GM23338 (cell line): ENCODE measurements around the gene TM9SF4. TPM values are rescaled to one million over a fixed set of nuclear protein-coding genes. Genes with fewer than 3 reads are reported as not detected.

Experiments
- ATAC-seq: fragments of 200-7000 bp; cut with Tn5 transposase; 3 replicates; pipeline ENCODE4 v1.9.1; 2020
- DNase-seq: peaks from one replicate; pipeline ENCODE4 v3.0.0-alpha.2; 2015; ENCODE audit warnings: low spot score
- H2AFZ ChIP-seq: fragments of 200-600 bp; sonication (generic); 2 replicates; pipeline ENCODE4 v1.8.0; 2016; ENCODE audit warnings: antibody characterized with exemption, mild to moderate bottlenecking, moderate library complexity
- H3F3A ChIP-seq: fragments of 200-600 bp; sonication (generic); replicated peaks from 2 replicates; pipeline ENCODE4 v1.8.0; 2017; ENCODE audit warnings: antibody characterized with exemption, mixed run types, low read depth
- H3K27ac ChIP-seq: fragments of 200-600 bp; sonication (generic); 2 replicates; pipeline ENCODE4 v1.6.1; 2016; ENCODE audit warnings: low read depth
- H3K27me3 ChIP-seq: fragments of 200-600 bp; sonication (generic); 2 replicates; pipeline ENCODE4 v1.8.0; 2016; ENCODE audit warnings: mild to moderate bottlenecking, mixed run types, moderate library complexity; ENCODE audit not compliant: insufficient read depth
- H3K36me3 ChIP-seq: fragments of 200-600 bp; sonication (generic); 2 replicates; pipeline ENCODE4 v1.8.0; 2016; ENCODE audit warnings: mild to moderate bottlenecking; ENCODE audit not compliant: insufficient read depth
- H3K4me1 ChIP-seq: fragments of 200-600 bp; sonication (generic); 2 replicates; pipeline ENCODE4 v1.8.0; 2016; ENCODE audit warnings: mild to moderate bottlenecking, moderate library complexity; ENCODE audit not compliant: insufficient read depth
- H3K4me2 ChIP-seq: fragments of 200-600 bp; sonication (generic); 2 replicates; pipeline ENCODE4 v1.7.1; 2017; ENCODE audit warnings: mixed run types
- H3K4me3 ChIP-seq: fragments of 200-600 bp; sonication (generic); 2 replicates; pipeline ENCODE4 v1.6.1; 2016; ENCODE audit warnings: mixed run types
- H3K79me2 ChIP-seq: fragments of 200-600 bp; sonication (generic); replicated peaks from 2 replicates; pipeline ENCODE4 v1.8.0; 2017; ENCODE audit warnings: mild to moderate bottlenecking; ENCODE audit not compliant: insufficient read depth
- H3K9me2 ChIP-seq: fragments of 200-600 bp; sonication (generic); 2 replicates; pipeline ENCODE4 v1.8.0; 2017; ENCODE audit not compliant: insufficient read depth
- H4K20me1 ChIP-seq: fragments of 200-600 bp; sonication (generic); replicated peaks from 2 replicates; pipeline ENCODE4 v1.8.0; 2017; ENCODE audit warnings: mild to moderate bottlenecking; ENCODE audit not compliant: insufficient read depth
- H3K27ac Mint-ChIP-seq: 2 replicates; pipeline ENCODE4 v1.8.0; 2020; ENCODE audit warnings: inconsistent platforms, mild to moderate bottlenecking, moderate library complexity, mixed read lengths
- H3K27me3 Mint-ChIP-seq: 3 replicates; pipeline ENCODE4 v1.8.0; 2022; ENCODE audit warnings: low read depth, mild to moderate bottlenecking, moderate library complexity, mixed read lengths, inconsistent platforms; ENCODE audit not compliant: insufficient read depth, poor library complexity
- H3K36me3 Mint-ChIP-seq: 3 replicates; pipeline ENCODE4 v1.8.0; 2021; ENCODE audit warnings: low read depth, mild to moderate bottlenecking, inconsistent platforms, moderate library complexity, mixed read lengths
- H3K4me1 Mint-ChIP-seq: 3 replicates; pipeline ENCODE4 v1.8.0; 2020; ENCODE audit warnings: mild to moderate bottlenecking, inconsistent platforms, mixed read lengths
- H3K4me3 Mint-ChIP-seq: 3 replicates; pipeline ENCODE4 v1.8.0; 2021; ENCODE audit warnings: moderate library complexity, mild to moderate bottlenecking, inconsistent platforms, mixed read lengths
- H3K9me3 Mint-ChIP-seq: 3 replicates; pipeline ENCODE4 v1.8.0; 2020; ENCODE audit warnings: moderate library complexity, mild to moderate bottlenecking, inconsistent platforms, mixed read lengths
- CTCF ChIP-seq, 2 experiments: fragments of 200-600 bp in 1 of 2; sonication (generic) in 1 of 2; conservative IDR thresholded peaks; 2 replicates each; pipeline versions ENCODE4 v1.5.1 to v1.6.1; 2016 to 2017; ENCODE audit warnings: antibody characterized with exemption in 2 of 2, low read depth in 2 of 2, mild to moderate bottlenecking in 2 of 2, moderate library complexity in 1 of 2
- ETS1 ChIP-seq: IDR thresholded peaks from 2 replicates; pipeline ENCODE4 v1.6.1; 2016; ENCODE audit warnings: antibody characterized with exemption
- EZH2phosphoT487 ChIP-seq: fragments of 200-600 bp; sonication (generic); IDR thresholded peaks from one replicate; pipeline ENCODE4 v1.8.1; 2018; ENCODE audit warnings: antibody characterized with exemption; ENCODE audit not compliant: unreplicated experiment
- POLR2AphosphoS5 ChIP-seq: IDR thresholded peaks from 2 replicates; pipeline ENCODE4 v1.6.1; 2016; ENCODE audit warnings: antibody characterized with exemption, low read depth
- STAT1 ChIP-seq: IDR thresholded peaks from one replicate; pipeline ENCODE4 v1.6.1; 2016; ENCODE audit warnings: antibody characterized with exemption; ENCODE audit not compliant: unreplicated experiment
- ZNF331 ChIP-seq: fragments of 250-450 bp; sonication (Bioruptor Pico); IDR thresholded peaks from 2 replicates; pipeline ENCODE4 v1.5.0; 2020; ENCODE audit warnings: low read depth, mild to moderate bottlenecking, moderate library complexity
- ZNF462 ChIP-seq: fragments of 250-450 bp; sonication (Bioruptor Pico); IDR thresholded peaks from 2 replicates; pipeline ENCODE4 v1.5.0; 2020; ENCODE audit warnings: mild to moderate bottlenecking, moderate library complexity
- polyA plus RNA-seq: library from polyadenylated mRNA; unstranded; fragments of >200 nt; fragmentation: Nextera tagmentation; extraction: Ambion mirVana; gene quantifications from 2 replicates; pipeline ENCODE4 v1.2.1, GENCODE V29; 2016
- total RNA-seq: library from RNA; depleted of rRNA; stranded (reverse); fragments of >200 nt; shearing (Covaris generic); gene quantifications from 2 replicates; pipeline ENCODE4 v1.2.3, GENCODE V29; 2014

TM9SF4 gene
- total and polyA plus RNA-seq, 2 experiments from 2014 or later = 20.4 to 52.6 TPM

- TF ChIP-seq POLR2AphosphoS5 = no peak
Observed at GRCh38 chr20:32072168-32072750, 37.3 kb upstream of the TM9SF4 start (continued).

- Mint-ChIP-seq H3K4me3 (no peak overlapping the region), H3K9me3 (no peaks in the 10 kb centered on the region), H3K27me3 (peaks cover 4% of the 10 kb centered on the region), H3K27ac (no peak overlapping the region), H3K4me1 (no peaks in the 10 kb centered on the region; the same call in 2 of the 3 replicates), H3K36me3 (no peaks in the 10 kb centered on the region)
- Histone ChIP-seq H3K36me3 (no peaks in the 10 kb centered on the region), H3K27me3 (no peaks in the 10 kb centered on the region), H3K27ac (no peak overlapping the region), H3K9me2 (0 out of 2 replicates have a peak, but pooled peaks cover 4% of the 10 kb centered on the region), H3K4me1 (no peaks in the 10 kb centered on the region), H3F3A (no peaks in the 10 kb centered on the region), H2AFZ (no peak overlapping the region), H3K79me2 (no peaks in the 10 kb centered on the region), H3K4me3 (no peak overlapping the region), H3K4me2 (no peak overlapping the region), H4K20me1 (no peaks in the 10 kb centered on the region)
- TF ChIP-seq ZNF331 (CRISPR knock-in tag) (no peak), ETS1 (no peak), ZNF462 (CRISPR knock-in tag) (no peak), STAT1 (no peak), EZH2phosphoT487 (no peak), CTCF (conservative IDR thresholded peaks at IDR 0.05; ENCODE audit: low read depth in 2 of 2) (no peak)
- DNase-seq (no peak), ATAC-seq (no peak)
Observed at GRCh38 chr20:32075534-32075933, 34.0 kb upstream of the TM9SF4 start.
